OCI-LY3 (cell line): Measurements from ENCODE around the gene ARHGAP42.

Source experiments
- EZH2phosphoT487 ChIP-seq: fragments of 200-600 bp; shearing (Covaris generic); IDR thresholded peaks from 2 replicates; pipeline ENCODE4 v1.6.1; 2018; ENCODE audit warnings: antibody characterized with exemption, mixed run types, low read depth
- TF ChIP-seq, protein P1 (sequence below): fragments of 200-600, 300-600 bp; sonication (generic); IDR thresholded peaks from 2 replicates; pipeline ENCODE4 v1.5.1; 2014; ENCODE audit warnings: antibody characterized with exemption, low read length, low read depth

DNA sequence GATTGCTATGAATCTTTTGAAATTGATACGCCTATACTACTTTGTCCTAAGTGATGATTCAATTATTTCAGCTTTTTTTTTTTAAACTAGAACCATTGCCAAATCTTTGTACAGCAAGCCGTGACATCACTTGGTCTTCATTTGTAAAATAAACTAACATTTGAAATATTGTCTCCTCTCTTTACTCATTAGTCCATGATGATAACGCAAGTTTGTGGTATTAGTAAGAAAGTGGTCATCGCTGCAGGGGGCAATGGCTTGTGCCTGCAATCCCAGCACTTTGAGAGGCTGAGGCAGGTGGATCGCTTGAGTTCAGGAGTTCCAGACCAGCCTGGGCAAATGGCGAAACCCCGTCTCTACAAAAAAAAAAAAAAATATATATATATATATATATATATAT lies 12.9 kb upstream of the ARHGAP42 start:
- TF ChIP-seq, protein P1, sequence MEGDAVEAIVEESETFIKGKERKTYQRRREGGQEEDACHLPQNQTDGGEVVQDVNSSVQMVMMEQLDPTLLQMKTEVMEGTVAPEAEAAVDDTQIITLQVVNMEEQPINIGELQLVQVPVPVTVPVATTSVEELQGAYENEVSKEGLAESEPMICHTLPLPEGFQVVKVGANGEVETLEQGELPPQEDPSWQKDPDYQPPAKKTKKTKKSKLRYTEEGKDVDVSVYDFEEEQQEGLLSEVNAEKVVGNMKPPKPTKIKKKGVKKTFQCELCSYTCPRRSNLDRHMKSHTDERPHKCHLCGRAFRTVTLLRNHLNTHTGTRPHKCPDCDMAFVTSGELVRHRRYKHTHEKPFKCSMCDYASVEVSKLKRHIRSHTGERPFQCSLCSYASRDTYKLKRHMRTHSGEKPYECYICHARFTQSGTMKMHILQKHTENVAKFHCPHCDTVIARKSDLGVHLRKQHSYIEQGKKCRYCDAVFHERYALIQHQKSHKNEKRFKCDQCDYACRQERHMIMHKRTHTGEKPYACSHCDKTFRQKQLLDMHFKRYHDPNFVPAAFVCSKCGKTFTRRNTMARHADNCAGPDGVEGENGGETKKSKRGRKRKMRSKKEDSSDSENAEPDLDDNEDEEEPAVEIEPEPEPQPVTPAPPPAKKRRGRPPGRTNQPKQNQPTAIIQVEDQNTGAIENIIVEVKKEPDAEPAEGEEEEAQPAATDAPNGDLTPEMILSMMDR = no peak
- no peak for TF ChIP-seq EZH2phosphoT487
